ENCODE data around the gene OXSR1.

OXSR1 gene

DNA sequence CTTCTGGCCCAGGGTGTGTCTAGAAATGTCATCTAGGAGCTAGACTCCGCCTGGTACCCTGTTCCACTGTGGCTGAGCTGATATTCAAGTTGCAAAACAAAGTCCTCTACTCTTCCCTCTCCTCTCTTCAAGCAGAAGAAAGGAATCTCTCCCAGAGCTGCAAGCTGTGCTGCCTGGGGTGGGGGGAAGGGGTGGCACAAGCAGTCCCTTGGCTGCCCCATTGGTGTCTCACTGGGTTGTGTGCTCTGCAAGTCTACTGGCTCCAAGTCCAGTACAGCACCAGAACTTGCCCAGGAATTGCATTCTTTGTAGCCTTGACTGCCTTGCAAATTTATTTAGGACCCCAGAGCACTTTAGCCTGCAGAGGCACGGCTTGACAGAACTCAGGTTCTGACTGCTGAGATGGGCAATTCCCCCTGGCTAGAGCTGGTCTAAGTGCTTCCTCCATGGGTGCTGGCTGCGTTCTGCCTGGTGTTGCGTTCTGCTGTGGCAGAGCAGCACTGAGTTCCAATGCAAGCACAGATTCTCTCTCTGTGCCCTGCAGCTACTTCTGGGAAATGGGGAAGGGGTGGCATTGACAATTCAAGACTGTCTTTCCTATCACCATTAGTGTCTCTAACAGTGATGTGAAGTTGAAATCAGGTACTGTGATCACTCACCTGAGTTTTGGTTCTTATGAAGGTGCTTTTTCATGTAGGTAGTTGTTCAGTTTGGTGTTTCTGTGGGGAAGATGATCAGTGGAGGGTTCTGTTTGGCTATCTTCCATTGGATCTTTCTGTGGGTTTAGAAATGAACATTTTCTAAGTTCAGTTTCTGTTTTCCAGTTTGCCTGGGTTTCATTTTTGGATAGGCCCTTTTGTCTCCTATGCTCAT is 39.5 kb downstream of the OXSR1 start:
- no peaks in the 10 kb centered on the region for H3K9me3 Mint-ChIP-seq
- TF ChIP-seq, protein P1, sequence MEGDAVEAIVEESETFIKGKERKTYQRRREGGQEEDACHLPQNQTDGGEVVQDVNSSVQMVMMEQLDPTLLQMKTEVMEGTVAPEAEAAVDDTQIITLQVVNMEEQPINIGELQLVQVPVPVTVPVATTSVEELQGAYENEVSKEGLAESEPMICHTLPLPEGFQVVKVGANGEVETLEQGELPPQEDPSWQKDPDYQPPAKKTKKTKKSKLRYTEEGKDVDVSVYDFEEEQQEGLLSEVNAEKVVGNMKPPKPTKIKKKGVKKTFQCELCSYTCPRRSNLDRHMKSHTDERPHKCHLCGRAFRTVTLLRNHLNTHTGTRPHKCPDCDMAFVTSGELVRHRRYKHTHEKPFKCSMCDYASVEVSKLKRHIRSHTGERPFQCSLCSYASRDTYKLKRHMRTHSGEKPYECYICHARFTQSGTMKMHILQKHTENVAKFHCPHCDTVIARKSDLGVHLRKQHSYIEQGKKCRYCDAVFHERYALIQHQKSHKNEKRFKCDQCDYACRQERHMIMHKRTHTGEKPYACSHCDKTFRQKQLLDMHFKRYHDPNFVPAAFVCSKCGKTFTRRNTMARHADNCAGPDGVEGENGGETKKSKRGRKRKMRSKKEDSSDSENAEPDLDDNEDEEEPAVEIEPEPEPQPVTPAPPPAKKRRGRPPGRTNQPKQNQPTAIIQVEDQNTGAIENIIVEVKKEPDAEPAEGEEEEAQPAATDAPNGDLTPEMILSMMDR (IDR thresholded peaks at IDR 0.05; ENCODE audit: unreplicated experiment in 3 of 3), result no peak
- H3K27me3 Mint-ChIP-seq (ENCODE audit: low read depth), result no peaks in the 10 kb centered on the region
- H3K4me1 Mint-ChIP-seq, result no peaks in the 10 kb centered on the region
- no peak overlapping the region for H3K4me3 Mint-ChIP-seq
- no peak overlapping the region for H3K27ac Mint-ChIP-seq
- peaks cover 44% of the 10 kb centered on the region for H3K36me3 Mint-ChIP-seq (ENCODE audit: low read depth)

DNA sequence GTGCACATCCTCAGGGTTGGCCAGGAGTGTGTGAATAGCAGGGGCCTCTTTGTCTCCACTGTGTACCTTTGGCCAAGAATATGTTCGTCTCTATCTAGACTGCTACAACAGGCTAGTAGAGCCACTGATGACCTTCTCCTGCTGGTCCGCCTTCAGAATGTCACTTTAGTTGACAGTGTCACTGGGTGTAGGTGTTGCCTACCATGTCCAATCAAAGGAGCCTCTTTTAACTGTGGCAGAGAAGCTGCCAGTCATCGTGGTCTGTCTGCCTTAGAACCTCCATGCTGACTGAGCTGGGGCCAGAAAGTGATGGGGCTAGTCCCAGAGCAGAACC is 40.1 kb downstream of the OXSR1 start:
- H3K36me3 Mint-ChIP-seq (ENCODE audit: low read depth), result peaks cover 43% of the 10 kb centered on the region
- H3K4me3 Mint-ChIP-seq, result no peak overlapping the region
- H3K4me1 Mint-ChIP-seq, result peaks cover 6% of the 10 kb centered on the region
- TF ChIP-seq, protein P1 (IDR thresholded peaks at IDR 0.05; ENCODE audit: unreplicated experiment in 3 of 3), result no peak
- no peak overlapping the region for H3K27ac Mint-ChIP-seq
- H3K27me3 Mint-ChIP-seq (ENCODE audit: low read depth), result no peaks in the 10 kb centered on the region
- no peaks in the 10 kb centered on the region for H3K9me3 Mint-ChIP-seq

DNA sequence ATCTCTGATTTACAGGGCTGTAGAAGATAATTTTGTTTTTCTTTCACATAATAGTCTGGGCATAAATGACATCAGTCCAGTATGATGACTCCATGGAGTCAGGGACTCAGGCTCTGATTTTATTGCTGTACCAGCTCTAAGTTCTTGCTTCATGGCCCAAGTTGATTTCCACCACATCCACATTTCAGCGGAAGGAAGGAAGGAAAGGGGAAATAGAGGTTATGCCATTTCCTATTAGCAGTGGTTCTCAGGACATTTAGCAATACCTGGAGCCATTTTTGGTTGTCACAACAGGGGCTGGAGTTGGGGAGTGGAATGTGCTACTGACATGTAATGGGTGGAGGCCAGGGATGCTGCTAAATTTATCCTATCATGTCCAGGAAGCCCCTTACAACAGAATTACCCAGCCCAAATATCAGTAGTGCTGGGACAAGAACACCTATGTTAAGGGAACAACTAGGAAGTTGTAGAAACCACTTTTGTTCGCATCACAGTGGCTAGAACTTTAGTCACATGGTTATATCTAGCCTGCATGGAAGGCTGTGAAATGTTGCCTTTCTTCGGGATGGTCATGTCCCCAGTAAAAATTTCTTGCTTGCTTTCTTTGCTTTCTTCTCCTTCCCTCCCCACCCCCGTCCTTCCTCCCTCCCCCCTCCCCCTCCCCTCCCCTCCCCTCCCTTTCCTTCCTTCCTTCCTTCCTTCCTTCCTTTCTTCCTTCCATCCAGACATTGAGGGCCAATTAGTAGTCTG is 42.1 kb downstream of the OXSR1 start:
- Mint-ChIP-seq H3K27ac (no peak overlapping the region), H3K9me3 (no peaks in the 10 kb centered on the region), H3K36me3 (ENCODE audit: low read depth) (peaks cover 39% of the 10 kb centered on the region), H3K27me3 (ENCODE audit: low read depth) (no peaks in the 10 kb centered on the region), H3K4me3 (no peak overlapping the region), H3K4me1 (peaks cover 16% of the 10 kb centered on the region)
- TF ChIP-seq, protein P1 (IDR thresholded peaks at IDR 0.05; ENCODE audit: unreplicated experiment in 3 of 3), result no peak

DNA sequence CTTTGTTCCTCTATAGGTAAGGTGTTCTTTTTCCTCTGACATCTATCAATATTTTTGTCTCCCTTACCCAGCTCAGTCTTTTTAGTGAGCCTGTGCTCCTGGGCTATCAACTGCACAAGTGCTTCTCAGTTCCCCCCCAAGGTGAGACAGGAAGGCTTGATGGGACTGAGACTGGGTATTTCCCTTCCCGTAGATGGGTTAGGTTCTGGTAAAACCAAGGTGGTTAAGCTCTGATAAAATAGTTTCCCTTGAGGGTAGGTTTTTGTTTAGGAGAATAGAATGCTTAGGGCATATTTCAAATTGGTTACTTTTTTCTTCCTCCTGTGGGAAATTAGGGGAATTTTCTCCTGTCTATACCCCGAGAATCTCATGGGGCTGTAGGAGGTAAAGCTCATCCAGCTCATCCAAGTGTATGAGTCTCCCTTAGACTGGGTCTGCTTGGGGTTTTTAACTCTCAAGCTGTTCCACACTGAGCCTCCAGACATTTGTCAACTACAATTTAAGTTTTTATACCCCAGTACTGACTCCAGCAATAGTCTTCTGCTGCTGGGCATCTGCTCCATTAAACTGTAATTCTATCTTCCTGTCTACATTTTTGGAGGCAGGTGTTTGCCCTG is 44.9 kb downstream of the OXSR1 start:
- Mint-ChIP-seq H3K9me3 (no peaks in the 10 kb centered on the region), H3K27ac (no peak overlapping the region), H3K4me1 (peaks cover 16% of the 10 kb centered on the region), H3K27me3 (ENCODE audit: low read depth) (no peaks in the 10 kb centered on the region), H3K36me3 (ENCODE audit: low read depth) (peaks cover 31% of the 10 kb centered on the region), H3K4me3 (no peak overlapping the region)
- TF ChIP-seq, protein P1 (IDR thresholded peaks at IDR 0.05; ENCODE audit: unreplicated experiment in 3 of 3), result no peak

DNA sequence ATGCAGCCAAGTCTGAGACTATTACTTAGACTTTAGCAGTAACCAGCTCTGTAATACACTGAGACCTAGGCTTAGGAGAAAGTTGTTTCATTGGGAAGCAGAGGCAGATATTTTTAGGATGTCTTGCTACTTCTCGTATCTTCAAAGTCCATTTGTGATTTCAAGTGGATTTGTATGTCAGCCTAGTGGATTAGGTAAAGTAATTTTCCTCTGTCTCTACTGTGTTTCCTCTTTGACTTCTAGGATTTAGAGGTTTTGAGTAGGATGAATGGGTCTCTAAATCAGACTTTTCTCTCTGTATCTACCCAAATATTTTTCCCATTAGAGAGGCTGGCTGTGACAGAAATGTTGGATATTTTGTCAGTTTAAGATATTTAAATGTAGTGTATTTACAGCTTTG is 46.8 kb downstream of the OXSR1 start:
- no peak overlapping the region for H3K4me3 Mint-ChIP-seq
- H3K4me1 Mint-ChIP-seq, result peaks cover 16% of the 10 kb centered on the region
- TF ChIP-seq, protein P1 (IDR thresholded peaks at IDR 0.05; ENCODE audit: unreplicated experiment in 3 of 3), result no peak
- H3K27me3 Mint-ChIP-seq (ENCODE audit: low read depth), result no peaks in the 10 kb centered on the region
- no peaks in the 10 kb centered on the region for H3K9me3 Mint-ChIP-seq
- no peak overlapping the region for H3K27ac Mint-ChIP-seq
- peaks cover 34% of the 10 kb centered on the region for H3K36me3 Mint-ChIP-seq (ENCODE audit: low read depth)
